ENCODE data around the gene ABCA10. TPM values are rescaled to one million over a fixed set of nuclear protein-coding genes. Genes with fewer than 3 reads are reported as not detected.

ABCA10 gene
- total RNA-seq, 2 donors from 2014 or later = not detected

GRCh38 chr17:69245617-69246016 lies 17.0 kb upstream of the ABCA10 start:
- Histone ChIP-seq H3K27me3 (ENCODE audit: control insufficient read depth, insufficient read depth, low read length, poor library complexity, severe bottlenecking) (no peaks in the 10 kb centered on the region), H3K27ac (ENCODE audit: low read depth, low read length) (no peak overlapping the region), H3K4me3 (ENCODE audit: low read length) (no peak overlapping the region), H3K36me3 (ENCODE audit: control insufficient read depth, insufficient read depth, low read length) (no peaks in the 10 kb centered on the region), H3K4me1 (ENCODE audit: control insufficient read depth, insufficient read depth, low read length) (no peaks in the 10 kb centered on the region), H3K9ac (ENCODE audit: extremely low read depth, low read length, poor library complexity, severe bottlenecking) (no peak overlapping the region), H3K9me3 (ENCODE audit: control insufficient read depth, low read length) (no peaks in the 10 kb centered on the region)
- Mint-ChIP-seq H3K4me3 (no peak overlapping the region), H3K27me3 (ENCODE audit: insufficient read depth) (no peaks in the 10 kb centered on the region), H3K9me3 (no peaks in the 10 kb centered on the region), H3K4me1 (no peaks in the 10 kb centered on the region), H3K27ac (no peak overlapping the region), H3K36me3 (ENCODE audit: low read depth) (no peaks in the 10 kb centered on the region)
- 86 to 100% methylated on average over 1 of the region's 2 CpGs for WGBS, 2 experiments (ENCODE audit: insufficient coverage in 1 of 2, insufficient read length in 1 of 2)
- no peak for DNase-seq
- TF ChIP-seq CTCF (conservative IDR thresholded peaks at IDR 0.05) = no peak

GRCh38 chr17:69239611-69240600 lies 11.3 kb upstream of the ABCA10 start:
- H3K9ac ChIP-seq (ENCODE audit: extremely low read depth, low read length, poor library complexity, severe bottlenecking) = no peak overlapping the region

GRCh38 chr17:69236946-69237345 lies 8.3 kb upstream of the ABCA10 start:
- Mint-ChIP-seq H3K36me3 (ENCODE audit: low read depth) (no peaks in the 10 kb centered on the region), H3K9me3 (peaks cover 7% of the 10 kb centered on the region), H3K4me1 (peaks cover 19% of the 10 kb centered on the region), H3K27ac (no peak overlapping the region), H3K27me3 (ENCODE audit: insufficient read depth) (no peaks in the 10 kb centered on the region), H3K4me3 (no peak overlapping the region)
- 91 to 96% methylated on average over 3 of the region's 3 CpGs for WGBS, 2 experiments (ENCODE audit: insufficient coverage in 1 of 2, insufficient read length in 1 of 2)
- Histone ChIP-seq H3K27ac (ENCODE audit: low read depth, low read length) (no peak overlapping the region), H3K9me3 (ENCODE audit: control insufficient read depth, low read length) (peaks cover 9% of the 10 kb centered on the region), H3K27me3 (ENCODE audit: control insufficient read depth, insufficient read depth, low read length, poor library complexity, severe bottlenecking) (no peaks in the 10 kb centered on the region), H3K36me3 (ENCODE audit: control insufficient read depth, insufficient read depth, low read length) (no peaks in the 10 kb centered on the region), H3K4me1 (ENCODE audit: control insufficient read depth, insufficient read depth, low read length) (peaks cover 18% of the 10 kb centered on the region), H3K4me3 (ENCODE audit: low read length) (no peak overlapping the region), H3K9ac (ENCODE audit: extremely low read depth, low read length, poor library complexity, severe bottlenecking) (no peak overlapping the region)
- no peak for DNase-seq
- no peak for TF ChIP-seq CTCF (conservative IDR thresholded peaks at IDR 0.05)

More at GRCh38 chr17:69239611-69240600, 11.3 kb upstream of the ABCA10 start:
- H3K27ac Mint-ChIP-seq = no peak overlapping the region
- H3K4me1 Mint-ChIP-seq = peaks cover 19% of the 10 kb centered on the region
- H3K27me3 Mint-ChIP-seq (ENCODE audit: insufficient read depth) = no peaks in the 10 kb centered on the region
- Histone ChIP-seq H3K4me3 (ENCODE audit: low read length) (peak overlapping the region; percentile 16), H3K4me1 (ENCODE audit: control insufficient read depth, insufficient read depth, low read length) (peaks cover 18% of the 10 kb centered on the region), H3K27ac (ENCODE audit: low read depth, low read length) (no peak overlapping the region), H3K27me3 (ENCODE audit: control insufficient read depth, insufficient read depth, low read length, poor library complexity, severe bottlenecking) (no peaks in the 10 kb centered on the region), H3K9me3 (ENCODE audit: control insufficient read depth, low read length) (no peaks in the 10 kb centered on the region), H3K36me3 (ENCODE audit: control insufficient read depth, insufficient read depth, low read length) (no peaks in the 10 kb centered on the region)
- TF ChIP-seq CTCF (conservative IDR thresholded peaks at IDR 0.05) = no peak
- no peaks in the 10 kb centered on the region for H3K9me3 Mint-ChIP-seq
- H3K4me3 Mint-ChIP-seq = no peak overlapping the region
- 88 to 96% methylated on average over 7 to 8 of the region's 8 CpGs for WGBS, 2 experiments (ENCODE audit: insufficient coverage in 1 of 2, insufficient read length in 1 of 2)
- H3K36me3 Mint-ChIP-seq (ENCODE audit: low read depth) = no peaks in the 10 kb centered on the region
- no peak for DNase-seq

All from endodermal cell (in vitro differentiated cells).